GM19438 (cell line): ENCODE data around the gene IMMP2L.
A peak's percentile ranks its signal among the peaks of the same experiment; 100 is the strongest.
"Not testable (repeated sequence)": the region's sequence is repeated elsewhere in the genome, so short reads cannot be mapped to it uniquely, and the experiment has no call there.

ENCODE experiments used
- ATAC-seq: cut with Tn5 transposase; IDR thresholded peaks from one replicate; pipeline ENCODE4 v1.9.1; 2021; ENCODE audit warnings: low read depth; ENCODE audit not compliant: unreplicated experiment

IMMP2L gene

GRCh38 chr7:111092406-111093236 is 469.7 kb downstream of the IMMP2L start:
- ATAC-seq, result peak; percentile 61

- no peak for ATAC-seq
Observed at GRCh38 chr7:111091593-111092358, 470.5 kb downstream of the IMMP2L start.

- ATAC-seq, result no peak
Observed at GRCh38 chr7:111090846-111091245, 471.4 kb downstream of the IMMP2L start, which contains the start of gene LRRN3. Gene LRRN3 (plus strand): TSS chr7:111091127. CDS start chr7:111122773, 31,646 bp downstream.

- ATAC-seq, result peak; percentile 41
Observed at GRCh38 chr7:111089822-111090426, 472.4 kb downstream of the IMMP2L start.

- ATAC-seq, result no peak
Observed at GRCh38 chr7:111088328-111088727, 474.0 kb downstream of the IMMP2L start.

- no peak for ATAC-seq
Observed at GRCh38 chr7:111086532-111086931, 475.8 kb downstream of the IMMP2L start.

- no peak for ATAC-seq
Observed at GRCh38 chr7:111085356-111085755, 476.9 kb downstream of the IMMP2L start.

GRCh38 chr7:111083413-111083812 is 478.9 kb downstream of the IMMP2L start:
- ATAC-seq, result peak; percentile 98

- no peak for ATAC-seq
Observed at GRCh38 chr7:111082351-111082750, 479.9 kb downstream of the IMMP2L start.

- no peak for ATAC-seq
Observed at GRCh38 chr7:111081546-111082267, 480.6 kb downstream of the IMMP2L start.

GRCh38 chr7:111080495-111081105 is 481.7 kb downstream of the IMMP2L start:
- ATAC-seq, result no peak

- ATAC-seq, result no peak
Observed at GRCh38 chr7:111077001-111077400, 485.3 kb downstream of the IMMP2L start.

GRCh38 chr7:111076205-111076604 is 486.1 kb downstream of the IMMP2L start:
- ATAC-seq, result no peak

- no peak for ATAC-seq
Observed at GRCh38 chr7:111075498-111075897, 486.8 kb downstream of the IMMP2L start.

GRCh38 chr7:111074748-111075146 is 487.5 kb downstream of the IMMP2L start:
- ATAC-seq, result no peak

- ATAC-seq, result no peak
Observed at GRCh38 chr7:111074071-111074747, 488.1 kb downstream of the IMMP2L start.

GRCh38 chr7:111072658-111073057 is 489.6 kb downstream of the IMMP2L start:
- not testable (repeated sequence) for ATAC-seq

GRCh38 chr7:111071556-111071955 is 490.7 kb downstream of the IMMP2L start:
- no peak for ATAC-seq

GRCh38 chr7:111068618-111069017 is 493.7 kb downstream of the IMMP2L start:
- ATAC-seq, result no peak

- no peak for ATAC-seq
Observed at GRCh38 chr7:111067682-111068081, 494.6 kb downstream of the IMMP2L start.
